PC-3 (cell line): ENCODE results near the gene SPATA6L. TPM values are rescaled to one million over a fixed set of nuclear protein-coding genes. Genes with fewer than 3 reads are reported as not detected.
A peak's percentile ranks its signal among the peaks of the same experiment; 100 is the strongest.

Source experiments
- ATAC-seq: fragments of 200-7000 bp; cut with Tn5 transposase; 2 replicates; pipeline ENCODE4 v1.9.1; 2020; ENCODE audit warnings: mild to moderate bottlenecking, moderate library complexity
- BruUV-seq: library from RNA; stranded (reverse); fragments of 400-500 nt; replicated peaks from 2 replicates; lab custom pipeline; 2021; lab: Mats Ljungman, UMichigan
- CTCF ChIA-PET: fragments of 300-600 bp; sonication (Branson Sonifier 250); formaldehyde crosslinking; loops from one replicate; lab custom pipeline; 2022; ENCODE audit warnings: antibody characterized with exemption; lab: Charles Lee
- POLR2A ChIA-PET: fragments of 300-600 bp; sonication (Branson Sonifier 250); formaldehyde crosslinking; loops from one replicate; lab custom pipeline; 2022; ENCODE audit warnings: antibody characterized with exemption; ENCODE audit not compliant: unreplicated experiment; lab: Charles Lee
- DNase-seq: peaks from one replicate; pipeline ENCODE4 v3.0.0-alpha.2; 2015
- H2AFZ ChIP-seq: fragments of 300-600 bp; sonication (generic); 2 replicates; pipeline ENCODE4 v1.6.0; 2016; ENCODE audit warnings: antibody characterized with exemption, low read length
- H3F3A ChIP-seq: fragments of 300-600 bp; sonication (generic); one replicate; pipeline ENCODE4 v1.6.0; 2017; ENCODE audit warnings: antibody characterized with exemption, low read length, control low read depth, mild to moderate bottlenecking; ENCODE audit not compliant: unreplicated experiment
- H3K27ac ChIP-seq: fragments of 300-600 bp; sonication (generic); 2 replicates; pipeline ENCODE4 v1.5.1; 2016; ENCODE audit warnings: mild to moderate bottlenecking, low read length
- H3K27me3 ChIP-seq: fragments of 300-600 bp; sonication (generic); 2 replicates; pipeline ENCODE4 v1.6.1; 2016; ENCODE audit warnings: low read length, mixed read lengths
- H3K36me3 ChIP-seq: fragments of 300-600 bp; sonication (generic); 2 replicates; pipeline ENCODE4 v1.6.1; 2016; ENCODE audit warnings: low read depth, mixed run types, low read length, mixed read lengths
- H3K4me1 ChIP-seq: fragments of 300-600 bp; sonication (generic); 2 replicates; pipeline ENCODE4 v1.5.1; 2016; ENCODE audit warnings: low read length; ENCODE audit not compliant: insufficient read depth
- H3K4me2 ChIP-seq: fragments of 300-600 bp; sonication (generic); 2 replicates; pipeline ENCODE4 v1.6.0; 2016; ENCODE audit warnings: low read length
- H3K4me3 ChIP-seq: fragments of 300-600 bp; sonication (generic); 2 replicates; pipeline ENCODE4 v1.5.1; 2016; ENCODE audit warnings: mild to moderate bottlenecking, low read length, mixed read lengths
- H3K79me2 ChIP-seq: fragments of 300-600 bp; sonication (generic); 2 replicates; pipeline ENCODE4 v1.6.1; 2017; ENCODE audit warnings: low read length, mixed read lengths
- H3K9ac ChIP-seq: fragments of 300-600 bp; sonication (generic); 2 replicates; pipeline ENCODE4 v1.6.0; 2016; ENCODE audit warnings: mild to moderate bottlenecking, low read length
- H3K9me2 ChIP-seq: fragments of 300-600 bp; sonication (generic); replicated peaks from 2 replicates; pipeline ENCODE4 v1.6.1; 2016; ENCODE audit warnings: mixed run types, low read length, mixed read lengths
- H3K9me3 ChIP-seq: fragments of 300-600 bp; sonication (generic); 2 replicates; pipeline ENCODE4 v1.6.1; 2016; ENCODE audit warnings: low read length, mixed read lengths
- H4K20me1 ChIP-seq: fragments of 300-600 bp; sonication (generic); 2 replicates; pipeline ENCODE4 v1.6.1; 2016; ENCODE audit warnings: low read length, mixed read lengths
- EZH2 ChIP-seq: fragments of 300-600 bp; sonication (generic); IDR thresholded peaks from one replicate; pipeline ENCODE4 v1.6.1; 2017; ENCODE audit warnings: antibody characterized with exemption, mild to moderate bottlenecking, low read length; ENCODE audit not compliant: unreplicated experiment
- EZH2phosphoT487 ChIP-seq: fragments of 300-600 bp; sonication (generic); IDR thresholded peaks from 2 replicates; pipeline ENCODE4 v1.6.1; 2018; ENCODE audit warnings: mild to moderate bottlenecking, antibody characterized with exemption, low read length, borderline replicate concordance
- intact Hi-C: fragments of 100-400 bp; cut with micrococcal nuclease; formaldehyde crosslinking; loops from 2 replicates; pipeline ENCODE4 v1.9.0; 2023
- total RNA-seq: library from RNA; depleted of rRNA; stranded (reverse); fragments of >200 nt; gene quantifications from 2 replicates; pipeline ENCODE4 v1.2.3, GENCODE V29; 2014
- TF ChIP-seq, protein P1 (sequence below): fragments of 300-600 bp; sonication (generic); conservative IDR thresholded peaks from 2 replicates; pipeline ENCODE4 v1.5.1; 2017; ENCODE audit warnings: antibody characterized with exemption, low read depth, mild to moderate bottlenecking, low read length

Gene SPATA6L
- total RNA-seq, 1 experiment from 2014 or later: not detected

DNA sequence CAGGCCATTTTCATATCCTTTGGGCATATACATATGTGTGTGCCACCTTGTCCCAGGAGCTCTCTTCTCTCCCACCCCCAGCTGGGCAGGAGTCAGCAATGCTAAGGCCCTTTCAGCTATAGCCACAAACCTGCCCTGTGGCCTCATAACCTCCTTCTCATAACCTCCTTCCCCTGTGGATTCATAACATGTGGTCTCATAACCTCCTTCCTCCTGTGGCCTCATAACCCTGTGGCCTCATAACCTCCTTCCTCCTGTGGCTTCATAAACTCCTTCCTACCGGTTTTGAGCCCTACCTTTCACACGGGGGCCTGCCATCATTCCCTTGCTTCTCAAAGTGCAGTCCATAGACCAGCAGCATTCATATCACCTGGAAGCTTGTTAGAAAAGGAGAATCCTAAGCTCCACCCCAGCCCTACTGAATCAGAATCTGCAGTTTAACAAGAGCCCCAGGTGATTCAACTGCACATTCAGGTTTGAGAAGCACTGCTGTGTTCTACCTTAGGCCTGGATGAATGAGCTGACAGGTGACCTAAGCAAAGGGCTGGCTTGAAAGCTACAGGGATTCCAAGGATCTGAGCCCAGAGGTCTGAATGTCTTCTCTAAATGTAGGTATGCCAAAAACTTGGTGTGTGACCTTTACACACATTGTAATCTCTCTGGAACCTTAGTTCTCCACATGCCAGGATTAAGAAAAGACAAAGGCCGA is 46.1 kb downstream of the SPATA6L start:
- CTCF ChIA-PET: no interaction called here
- intact Hi-C loops: no loop called here
- H3K27ac ChIP-seq: no peak overlapping the region

DNA sequence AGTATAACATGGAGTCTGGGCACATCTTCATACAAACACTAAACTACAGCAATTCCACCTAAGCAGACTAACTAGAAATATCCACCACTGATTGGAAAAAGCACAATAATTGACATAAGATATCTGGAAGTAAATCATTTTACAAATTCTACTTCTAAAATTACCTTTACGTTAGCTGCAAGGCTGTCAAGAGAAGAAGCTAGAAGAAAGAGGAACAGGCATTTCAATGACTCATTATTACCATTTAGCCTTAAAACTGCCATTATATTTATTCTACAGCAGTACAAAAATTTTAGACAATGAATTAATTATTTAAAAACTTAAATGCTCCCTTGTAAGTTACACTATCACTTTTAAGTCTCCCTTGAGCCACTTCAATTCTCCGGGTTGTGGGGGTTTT is 47.6 kb downstream of the SPATA6L start:
- no peak for ATAC-seq
- Histone ChIP-seq H3F3A (no peaks in the 10 kb centered on the region), H3K27me3 (no peaks in the 10 kb centered on the region), H2AFZ (no peak overlapping the region), H3K9me3 (no peaks in the 10 kb centered on the region), H3K9ac (no peak overlapping the region), H3K36me3 (no peaks in the 10 kb centered on the region), H4K20me1 (no peaks in the 10 kb centered on the region), H3K9me2 (no peaks in the 10 kb centered on the region), H3K4me3 (no peak overlapping the region), H3K4me1 (no peaks in the 10 kb centered on the region), H3K27ac (no peak overlapping the region), H3K79me2 (no peaks in the 10 kb centered on the region), H3K4me2 (no peak overlapping the region)
- intact Hi-C loops: no loop called here
- CTCF ChIA-PET: no interaction called here
- POLR2A ChIA-PET: no interaction called here
- TF ChIP-seq EZH2phosphoT487 (no peak), EZH2 (no peak)
- TF ChIP-seq, protein P1, sequence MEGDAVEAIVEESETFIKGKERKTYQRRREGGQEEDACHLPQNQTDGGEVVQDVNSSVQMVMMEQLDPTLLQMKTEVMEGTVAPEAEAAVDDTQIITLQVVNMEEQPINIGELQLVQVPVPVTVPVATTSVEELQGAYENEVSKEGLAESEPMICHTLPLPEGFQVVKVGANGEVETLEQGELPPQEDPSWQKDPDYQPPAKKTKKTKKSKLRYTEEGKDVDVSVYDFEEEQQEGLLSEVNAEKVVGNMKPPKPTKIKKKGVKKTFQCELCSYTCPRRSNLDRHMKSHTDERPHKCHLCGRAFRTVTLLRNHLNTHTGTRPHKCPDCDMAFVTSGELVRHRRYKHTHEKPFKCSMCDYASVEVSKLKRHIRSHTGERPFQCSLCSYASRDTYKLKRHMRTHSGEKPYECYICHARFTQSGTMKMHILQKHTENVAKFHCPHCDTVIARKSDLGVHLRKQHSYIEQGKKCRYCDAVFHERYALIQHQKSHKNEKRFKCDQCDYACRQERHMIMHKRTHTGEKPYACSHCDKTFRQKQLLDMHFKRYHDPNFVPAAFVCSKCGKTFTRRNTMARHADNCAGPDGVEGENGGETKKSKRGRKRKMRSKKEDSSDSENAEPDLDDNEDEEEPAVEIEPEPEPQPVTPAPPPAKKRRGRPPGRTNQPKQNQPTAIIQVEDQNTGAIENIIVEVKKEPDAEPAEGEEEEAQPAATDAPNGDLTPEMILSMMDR: no peak
- BruUV-seq: no TSS peak
- no peak for DNase-seq

More for the DNA sequence above, 46.1 kb downstream of the SPATA6L start:
- DNase-seq (peak; percentile 18), ATAC-seq (peak; percentile 27; the same call in 1 of the 2 replicates)
- POLR2A ChIA-PET: no interaction called here
- no peaks in the 10 kb centered on the region for H3K79me2 ChIP-seq
- H3K9me2 ChIP-seq: no peaks in the 10 kb centered on the region
- H3K4me3 ChIP-seq: no peak overlapping the region
- no TSS peak for BruUV-seq
- H3K9me3 ChIP-seq: no peaks in the 10 kb centered on the region
- TF ChIP-seq EZH2phosphoT487 (no peak), EZH2 (no peak)
- TF ChIP-seq, protein P1: no peak
- no peaks in the 10 kb centered on the region for H4K20me1 ChIP-seq
- no peak overlapping the region for H2AFZ ChIP-seq
- H3K4me2 ChIP-seq: no peak overlapping the region
- H3K36me3 ChIP-seq: no peaks in the 10 kb centered on the region
- H3K27me3 ChIP-seq: no peaks in the 10 kb centered on the region
- H3F3A ChIP-seq: no peaks in the 10 kb centered on the region
- no peak overlapping the region for H3K9ac ChIP-seq
- H3K4me1 ChIP-seq: no peaks in the 10 kb centered on the region

DNA sequence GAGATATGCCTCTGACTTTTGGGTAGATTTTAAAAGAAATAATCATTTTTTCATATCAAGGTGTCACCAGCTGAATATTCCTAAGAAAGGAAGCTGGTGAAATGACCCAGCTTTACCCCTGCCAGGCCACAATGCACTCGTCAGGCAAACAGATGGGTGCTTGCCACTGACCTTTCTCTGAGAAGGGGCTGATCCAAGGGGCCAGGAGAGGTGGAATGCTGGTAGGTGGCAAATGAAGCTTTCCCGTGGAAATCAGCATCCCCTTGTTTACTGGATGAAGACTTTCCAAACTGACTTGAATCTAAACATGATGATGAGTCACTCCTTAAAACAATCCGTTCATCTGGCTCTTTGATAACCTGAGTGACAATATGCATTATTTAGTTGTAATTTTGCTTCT is 48.5 kb downstream of the SPATA6L start:
- no peak overlapping the region for H3K4me2 ChIP-seq
- DNase-seq (no peak), ATAC-seq (no peak)
- no peak overlapping the region for H3K4me3 ChIP-seq
- no peaks in the 10 kb centered on the region for H3K27me3 ChIP-seq
- no peaks in the 10 kb centered on the region for H3K9me2 ChIP-seq
- TF ChIP-seq EZH2phosphoT487 (no peak), EZH2 (no peak)
- TF ChIP-seq, protein P1: no peak
- H3K9me3 ChIP-seq: no peaks in the 10 kb centered on the region
- no peak overlapping the region for H3K27ac ChIP-seq
- POLR2A ChIA-PET: no interaction called here
- H3F3A ChIP-seq: no peaks in the 10 kb centered on the region
- H4K20me1 ChIP-seq: no peaks in the 10 kb centered on the region
- no peaks in the 10 kb centered on the region for H3K79me2 ChIP-seq
- no peaks in the 10 kb centered on the region for H3K4me1 ChIP-seq
- no peak overlapping the region for H2AFZ ChIP-seq
- H3K9ac ChIP-seq: no peak overlapping the region
- intact Hi-C loops: no loop called here
- CTCF ChIA-PET: no interaction called here
- H3K36me3 ChIP-seq: no peaks in the 10 kb centered on the region
- no TSS peak for BruUV-seq
